Suppressor macrophage (primary cell): ENCODE measurements around the gene RHBDD1.
A peak's percentile ranks its signal among the peaks of the same experiment; 100 is the strongest.

ENCODE experiments used
- DNase-seq, 4 experiments: peaks; one replicate each; pipeline ENCODE4 v3.0.0-alpha.2; 2020 to 2022

Gene RHBDD1

DNA sequence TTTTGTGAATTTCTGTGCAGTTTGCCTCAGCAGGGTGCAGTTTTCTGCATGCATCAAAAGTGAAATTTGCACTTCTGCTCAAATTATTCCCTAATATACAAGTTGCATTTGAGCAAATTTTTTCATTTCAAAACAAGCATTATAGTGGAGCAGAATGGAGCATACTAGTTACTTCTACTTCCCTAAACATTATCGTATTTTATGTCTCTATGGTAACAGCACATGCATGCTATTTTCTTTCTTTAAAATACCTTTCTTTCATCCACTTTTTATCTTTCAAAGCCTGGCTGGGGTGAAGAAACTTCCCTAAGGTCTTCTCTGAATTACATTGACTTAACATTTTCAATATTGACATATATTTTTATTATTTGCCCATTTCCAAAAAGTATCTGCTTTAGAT, 11.2 kb downstream of the RHBDD1 start:
- DNase-seq = peak in 1 of 4 experiments; percentile 11

DNA sequence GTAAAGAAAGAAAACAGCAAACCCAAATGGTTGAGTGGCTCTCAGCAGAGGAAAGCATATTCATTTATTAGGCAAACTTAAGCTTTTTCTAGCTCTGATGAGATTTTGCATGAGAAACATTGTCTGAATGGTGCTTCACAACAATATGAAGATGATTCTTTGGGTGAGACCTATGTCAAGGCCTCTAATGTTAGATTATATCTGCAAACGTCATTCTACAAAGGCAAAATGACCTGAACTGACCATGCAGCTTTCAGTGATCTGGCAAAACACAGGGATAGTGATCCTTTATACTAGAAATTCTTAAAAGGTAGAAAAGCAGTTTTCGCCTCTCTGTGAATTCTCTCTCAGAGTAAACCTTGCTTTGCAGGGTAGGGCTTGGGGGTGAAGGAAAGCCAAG, 11.7 kb downstream of the RHBDD1 start:
- no peak for DNase-seq

GRCh38 chr2:226849349-226849748, 13.5 kb downstream of the RHBDD1 start:
- DNase-seq = no peak

DNA sequence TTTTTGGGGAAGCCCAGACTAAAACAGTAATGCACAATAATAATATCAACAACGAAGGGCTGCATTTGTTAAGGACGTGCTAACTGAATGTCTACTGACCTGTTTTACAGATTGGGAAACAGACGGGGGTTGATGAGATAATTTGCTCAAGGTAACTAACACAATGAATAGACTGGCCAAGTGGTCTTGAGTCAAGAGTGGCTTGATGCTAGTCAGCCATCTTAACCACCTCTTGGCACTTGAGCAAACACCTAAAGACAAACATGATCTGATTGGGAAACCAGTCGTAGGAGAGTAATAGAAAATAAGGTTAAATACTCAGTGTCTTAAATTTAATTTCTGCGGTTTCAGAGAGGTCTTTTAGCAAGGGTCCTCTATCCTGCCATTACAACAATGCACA, 14.2 kb downstream of the RHBDD1 start:
- DNase-seq = no peak

DNA sequence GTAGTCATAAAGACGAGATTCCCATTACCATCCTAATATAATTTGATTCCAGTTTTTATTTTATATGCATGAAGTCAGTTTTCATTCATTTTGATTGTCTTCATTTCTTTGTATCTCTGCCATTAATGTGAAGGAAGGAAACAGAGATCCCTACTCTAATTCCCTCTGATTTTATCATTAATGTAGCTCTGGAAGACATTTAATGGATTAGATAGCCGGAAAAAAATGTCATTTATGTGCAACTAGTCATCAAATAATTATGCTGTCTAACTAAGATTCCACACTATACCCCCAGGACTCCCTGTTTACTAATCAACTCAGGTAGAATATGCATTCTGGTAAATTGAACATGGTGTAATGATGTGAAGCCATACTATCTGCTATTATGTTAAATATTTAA, 19.9 kb downstream of the RHBDD1 start:
- no peak for DNase-seq

DNA sequence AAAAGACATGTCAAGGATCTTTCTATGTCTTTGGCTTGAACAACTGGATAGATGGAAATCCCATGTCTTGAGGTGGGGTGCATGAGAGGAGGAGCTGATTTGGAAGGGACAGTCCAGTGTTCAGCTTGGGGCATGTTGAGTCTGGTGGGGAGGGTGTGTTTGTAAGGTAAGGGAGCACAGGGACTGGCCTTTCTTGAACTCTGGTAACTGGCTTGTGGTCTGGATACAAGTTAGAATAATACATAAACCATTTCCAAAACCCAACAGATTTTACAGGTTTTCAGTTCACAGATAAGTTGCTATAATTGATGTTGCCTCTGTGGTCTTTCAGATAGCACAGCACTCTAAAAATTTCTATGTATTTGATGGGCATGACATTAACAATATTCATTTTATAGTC, 24.2 kb downstream of the RHBDD1 start:
- DNase-seq = no peak

- DNase-seq = no peak
Observed at GRCh38 chr2:226862623-226863022, 26.8 kb downstream of the RHBDD1 start.

DNA sequence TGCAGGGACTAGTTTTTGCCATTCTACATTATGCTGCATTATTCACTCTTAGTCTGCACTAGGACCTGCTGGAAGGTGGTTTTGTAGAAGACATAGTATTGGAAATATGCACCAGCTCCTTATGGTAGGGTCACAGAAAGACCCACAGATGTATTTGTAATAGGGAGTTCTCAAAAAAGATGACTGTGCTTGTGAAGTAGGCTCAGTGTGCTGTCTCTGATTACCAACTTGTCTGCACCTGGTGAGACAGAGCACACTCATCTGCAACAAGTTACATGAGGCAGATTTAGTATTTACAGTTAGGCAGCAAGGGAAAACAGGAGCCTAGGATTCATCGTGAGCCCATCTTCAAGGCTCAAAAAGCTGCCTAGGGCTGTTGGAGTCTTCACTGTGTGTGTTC, 29.4 kb downstream of the RHBDD1 start:
- DNase-seq = no peak

DNA sequence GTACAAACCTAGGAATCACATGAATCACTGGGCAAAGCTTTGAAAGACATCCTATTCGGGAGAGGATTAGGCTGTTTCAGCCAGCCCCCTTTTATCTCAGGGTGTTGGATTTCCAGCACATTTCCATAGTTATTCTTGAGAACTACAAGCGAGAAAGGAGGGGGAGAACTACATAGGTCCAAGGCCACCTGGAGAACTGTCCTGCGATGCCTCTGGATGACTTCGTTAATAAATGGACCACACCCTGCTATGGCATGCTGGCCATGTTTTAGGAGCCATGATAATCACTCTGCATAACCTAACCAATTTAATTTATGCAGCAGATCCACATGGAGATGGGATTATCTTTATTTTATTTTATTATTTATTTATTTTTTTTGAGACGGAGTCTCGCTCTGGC, 29.9 kb downstream of the RHBDD1 start:
- no peak for DNase-seq

- no peak for DNase-seq
Observed at GRCh38 chr2:226868331-226869162, 32.7 kb downstream of the RHBDD1 start.

- no peak for DNase-seq
Observed at GRCh38 chr2:226869371-226869770, 33.5 kb downstream of the RHBDD1 start.

- no peak for DNase-seq
Observed at GRCh38 chr2:226873051-226873620, 37.3 kb downstream of the RHBDD1 start.

DNA sequence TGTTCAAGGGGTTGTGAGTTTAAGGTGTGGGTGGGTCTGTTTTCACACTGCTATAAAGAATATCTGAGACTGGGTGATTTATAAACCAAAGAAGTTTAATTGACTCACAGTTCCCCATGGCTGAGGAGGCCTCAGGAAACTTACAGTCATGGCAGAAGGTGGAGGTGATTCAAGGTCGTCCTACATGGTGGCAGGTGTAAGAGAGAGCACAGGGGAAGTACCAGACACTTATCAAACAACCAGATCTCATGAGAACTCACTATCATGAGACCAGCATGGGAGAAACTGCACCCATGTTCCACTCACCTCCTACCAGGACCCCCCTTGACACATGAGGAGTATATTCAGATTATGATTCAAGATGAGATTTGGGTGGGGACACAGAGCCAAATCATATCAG, 38.0 kb downstream of the RHBDD1 start:
- DNase-seq = no peak

- no peak for DNase-seq
Observed at GRCh38 chr2:226874749-226875148, 38.9 kb downstream of the RHBDD1 start.

DNA sequence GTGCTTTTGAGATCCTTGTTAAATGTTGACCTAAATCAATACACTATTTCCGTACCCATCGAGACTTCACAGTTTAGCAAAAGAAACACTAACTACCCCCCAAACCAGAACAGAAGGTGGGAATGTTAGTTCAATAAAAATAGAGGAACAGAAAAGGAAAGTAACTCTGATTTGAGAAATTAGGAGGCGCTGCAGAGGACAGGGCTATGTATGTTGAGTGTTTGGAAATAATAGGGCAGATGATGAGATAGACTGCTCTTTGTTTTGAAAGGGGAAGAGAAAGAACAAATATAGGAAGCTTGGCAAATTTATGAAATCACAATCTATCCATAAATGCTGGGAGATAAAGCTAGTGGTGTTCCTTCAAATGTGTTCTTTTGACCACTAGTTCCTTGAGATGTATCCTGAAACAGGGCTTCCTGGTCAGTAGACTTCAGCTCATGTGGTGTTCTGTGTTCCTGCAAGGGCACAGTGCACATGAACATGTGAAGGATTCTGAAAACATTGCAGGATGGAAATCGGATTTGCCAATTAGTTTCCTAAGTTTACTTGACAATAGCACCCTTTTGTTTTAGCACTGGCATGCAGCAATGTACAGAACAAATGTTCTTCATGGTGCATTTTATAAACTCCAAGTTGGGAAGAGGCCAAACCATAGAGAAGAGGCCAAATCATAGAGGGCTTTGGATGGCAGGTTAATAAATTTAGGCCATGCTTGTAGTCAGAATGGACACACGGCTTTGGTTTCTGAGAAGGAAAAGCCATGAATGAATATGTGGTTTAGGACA, 39.8 kb downstream of the RHBDD1 start:
- DNase-seq = peak; percentile 30 to 72 (median 51)

DNA sequence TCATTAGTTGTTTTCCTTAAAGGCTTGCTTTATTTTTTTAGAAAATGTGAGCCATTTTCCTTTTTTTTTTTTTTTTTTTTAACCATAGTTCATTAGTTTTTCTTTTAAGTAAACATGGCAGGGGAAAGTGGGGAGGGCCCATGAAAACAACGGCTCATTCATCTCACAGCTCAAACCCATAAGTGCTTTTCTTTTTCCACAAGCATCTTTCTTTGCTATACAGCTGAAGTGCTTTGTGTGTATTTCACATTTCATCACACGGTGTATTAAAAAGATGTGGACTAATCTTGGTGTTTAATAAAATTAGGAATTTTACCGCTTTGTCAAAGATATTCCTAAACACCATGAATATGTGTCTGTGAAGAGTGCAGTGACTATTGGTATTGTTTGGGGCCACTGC, 41.6 kb downstream of the RHBDD1 start:
- no peak for DNase-seq

- DNase-seq = no peak
Observed at GRCh38 chr2:226881287-226881686, 45.4 kb downstream of the RHBDD1 start.

- DNase-seq = no peak
Observed at GRCh38 chr2:226882606-226883005, 46.8 kb downstream of the RHBDD1 start.

GRCh38 chr2:226883296-226883795, 47.5 kb downstream of the RHBDD1 start:
- no peak for DNase-seq

- DNase-seq = no peak
Observed at GRCh38 chr2:226884166-226884565, 48.3 kb downstream of the RHBDD1 start.

DNA sequence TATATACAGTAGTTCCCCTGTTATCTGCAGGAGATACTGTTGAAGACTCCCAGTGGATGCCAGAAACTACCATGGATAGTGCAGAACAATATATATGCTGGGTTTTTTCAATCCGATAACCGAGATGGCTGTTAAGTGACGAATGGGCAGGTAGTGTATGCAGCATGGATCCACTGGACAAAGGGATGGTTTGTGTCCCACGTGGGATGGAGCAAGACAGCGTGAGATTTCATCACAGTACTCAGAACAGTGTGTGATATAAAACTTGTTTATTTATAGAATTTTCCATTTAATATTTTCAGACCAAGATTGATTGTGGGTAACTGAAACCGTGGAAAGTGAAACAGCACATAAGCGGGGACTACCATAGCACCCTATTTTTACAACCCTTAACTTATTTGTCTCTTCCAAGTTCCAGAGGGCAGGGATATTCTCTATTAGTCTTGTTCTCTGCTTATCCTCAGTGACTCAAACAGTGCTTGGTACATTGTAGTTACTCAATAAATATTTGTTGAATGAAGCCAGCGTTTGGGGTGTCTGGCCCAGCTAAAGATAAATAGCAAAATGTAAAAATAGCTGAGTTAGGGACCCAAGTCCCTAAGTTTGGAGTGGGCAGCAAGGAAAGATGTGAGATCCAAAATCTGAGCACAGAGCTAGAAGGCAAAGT, 50.0 kb downstream of the RHBDD1 start:
- DNase-seq = no peak

GRCh38 chr2:226887940-226888339, 52.1 kb downstream of the RHBDD1 start:
- no peak for DNase-seq
